Measurements from ENCODE around the gene SLC9B2.

SLC9B2 gene

DNA sequence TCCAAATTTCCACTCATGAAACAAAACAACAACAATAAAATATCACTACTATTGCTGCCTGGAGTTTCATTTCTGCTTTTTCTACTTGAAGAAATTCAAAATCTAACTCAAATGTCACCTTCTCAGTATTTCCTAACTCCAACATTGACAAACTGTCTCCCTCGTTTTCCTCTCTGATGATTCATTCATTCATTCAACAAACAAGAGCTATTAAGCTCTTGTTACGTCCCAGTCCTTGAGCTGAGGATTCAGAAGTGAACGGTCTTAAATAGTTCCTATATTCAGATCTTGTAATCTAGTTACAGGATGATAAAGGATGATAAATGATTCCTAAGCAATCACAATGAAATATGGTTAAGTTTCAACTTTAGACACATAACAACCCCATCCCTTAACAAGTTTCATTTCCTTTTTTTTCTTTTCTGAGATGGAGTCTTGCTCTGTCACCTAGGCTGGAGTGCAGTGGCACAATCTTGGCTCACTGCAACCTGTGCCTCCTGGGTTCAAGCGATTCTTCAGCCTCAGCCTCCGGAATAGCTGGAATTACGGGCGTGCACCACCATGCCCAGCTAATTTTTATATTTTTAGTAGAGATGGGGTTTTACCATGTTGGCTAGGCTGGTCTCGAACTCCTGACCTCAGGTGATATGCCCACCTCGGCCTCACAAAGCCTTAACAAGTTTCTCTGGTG lies 1.7 kb downstream of the SLC9B2 start:
- Histone ChIP-seq H3K79me2 (ENCODE audit: insufficient read depth, low read length) (peaks cover 71% of the 10 kb centered on the region), H3K4me3 (ENCODE audit: low read depth in 1 of 2, low read length in 2 of 2) (peak overlapping the region; percentile 76; a peak in 3 of 4 replicates), H3K4me1 (ENCODE audit: insufficient read depth, low read length) (peaks cover 50% of the 10 kb centered on the region), H3K9ac (ENCODE audit: low read depth, low read length) (peak overlapping the region; percentile 87), H2AFZ (ENCODE audit: low read depth, low read length) (0 out of 2 replicates have a peak overlapping the region, but pooled peaks have one; percentile 6), H3K27ac (ENCODE audit: low read length) (peak overlapping the region; percentile 90), H3K27me3 (ENCODE audit: insufficient read depth, low read length, poor library complexity) (no peaks in the 10 kb centered on the region), H4K20me1 (ENCODE audit: insufficient read depth, low read length) (peaks cover 2% of the 10 kb centered on the region; the same call in 1 of the 2 replicates), H3K36me3 (ENCODE audit: insufficient read depth, low read length) (peaks cover 11% of the 10 kb centered on the region), H3K4me2 (ENCODE audit: insufficient read depth, low read length) (peak overlapping the region; percentile 98), H3K9me3 (ENCODE audit: insufficient read depth, low read length, severe bottlenecking) (no peaks in the 10 kb centered on the region)
- no peak for ATAC-seq (ENCODE audit: insufficient read depth, low read depth)
- TF ChIP-seq, protein P1, sequence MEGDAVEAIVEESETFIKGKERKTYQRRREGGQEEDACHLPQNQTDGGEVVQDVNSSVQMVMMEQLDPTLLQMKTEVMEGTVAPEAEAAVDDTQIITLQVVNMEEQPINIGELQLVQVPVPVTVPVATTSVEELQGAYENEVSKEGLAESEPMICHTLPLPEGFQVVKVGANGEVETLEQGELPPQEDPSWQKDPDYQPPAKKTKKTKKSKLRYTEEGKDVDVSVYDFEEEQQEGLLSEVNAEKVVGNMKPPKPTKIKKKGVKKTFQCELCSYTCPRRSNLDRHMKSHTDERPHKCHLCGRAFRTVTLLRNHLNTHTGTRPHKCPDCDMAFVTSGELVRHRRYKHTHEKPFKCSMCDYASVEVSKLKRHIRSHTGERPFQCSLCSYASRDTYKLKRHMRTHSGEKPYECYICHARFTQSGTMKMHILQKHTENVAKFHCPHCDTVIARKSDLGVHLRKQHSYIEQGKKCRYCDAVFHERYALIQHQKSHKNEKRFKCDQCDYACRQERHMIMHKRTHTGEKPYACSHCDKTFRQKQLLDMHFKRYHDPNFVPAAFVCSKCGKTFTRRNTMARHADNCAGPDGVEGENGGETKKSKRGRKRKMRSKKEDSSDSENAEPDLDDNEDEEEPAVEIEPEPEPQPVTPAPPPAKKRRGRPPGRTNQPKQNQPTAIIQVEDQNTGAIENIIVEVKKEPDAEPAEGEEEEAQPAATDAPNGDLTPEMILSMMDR (IDR thresholded peaks at IDR 0.05; ENCODE audit: borderline replicate concordance, extremely low read depth, low read length, poor library complexity, severe bottlenecking): no peak
- no peak for DNase-seq

DNA sequence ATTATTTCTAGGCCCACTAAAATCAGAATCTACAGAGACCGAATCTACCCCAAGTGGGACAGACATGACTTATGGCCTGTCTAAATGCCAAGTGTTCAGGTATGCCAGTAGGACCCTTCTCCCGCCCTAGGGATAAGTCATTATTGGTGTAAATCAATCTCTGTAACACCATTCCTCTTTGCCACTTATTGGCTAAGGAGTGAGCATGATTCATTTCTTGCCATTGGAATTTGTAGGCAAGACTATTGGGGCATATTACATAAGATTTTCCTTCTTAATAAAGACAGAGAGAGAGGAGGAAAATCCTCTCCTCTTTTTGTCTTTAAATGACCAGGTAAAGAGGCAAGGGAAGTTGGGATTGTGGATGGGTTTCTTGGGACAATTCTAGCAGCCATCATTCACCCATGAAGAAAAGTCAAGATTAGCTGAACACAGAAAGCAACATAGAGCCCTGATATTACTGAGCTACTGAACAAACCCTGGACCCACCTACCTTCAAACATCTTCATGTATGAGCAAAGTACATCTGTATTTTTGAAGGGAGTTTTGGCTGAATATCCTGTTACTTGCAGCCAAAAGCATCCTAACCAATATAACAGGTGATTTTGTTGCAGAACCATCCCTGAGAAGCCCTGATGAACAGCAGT lies 2.6 kb downstream of the SLC9B2 start:
- Histone ChIP-seq H3K4me1 (ENCODE audit: insufficient read depth, low read length) (peaks cover 50% of the 10 kb centered on the region), H3K4me2 (ENCODE audit: insufficient read depth, low read length) (peak overlapping the region; percentile 98), H3K4me3 (ENCODE audit: low read depth in 1 of 2, low read length in 2 of 2) (peak overlapping the region in 1 of 2 experiments; percentile 76; a peak in 2 of 4 replicates), H3K9ac (ENCODE audit: low read depth, low read length) (peak overlapping the region; percentile 87), H3K27me3 (ENCODE audit: insufficient read depth, low read length, poor library complexity) (no peaks in the 10 kb centered on the region), H3K79me2 (ENCODE audit: insufficient read depth, low read length) (peaks cover 80% of the 10 kb centered on the region), H3K36me3 (ENCODE audit: insufficient read depth, low read length) (peaks cover 11% of the 10 kb centered on the region), H3K27ac (ENCODE audit: low read length) (no peak overlapping the region), H2AFZ (ENCODE audit: low read depth, low read length) (no peak overlapping the region), H3K9me3 (ENCODE audit: insufficient read depth, low read length, severe bottlenecking) (no peaks in the 10 kb centered on the region), H4K20me1 (ENCODE audit: insufficient read depth, low read length) (peaks cover 2% of the 10 kb centered on the region; the same call in 1 of the 2 replicates)
- TF ChIP-seq EZH2 (IDR thresholded peaks at IDR 0.05; ENCODE audit: borderline replicate concordance, low read depth, low read length, severe bottlenecking): no peak
- TF ChIP-seq, protein P1 (IDR thresholded peaks at IDR 0.05; ENCODE audit: borderline replicate concordance, extremely low read depth, low read length, poor library complexity, severe bottlenecking): no peak
- ATAC-seq (ENCODE audit: insufficient read depth, low read depth) (no peak), DNase-seq (no peak)

DNA sequence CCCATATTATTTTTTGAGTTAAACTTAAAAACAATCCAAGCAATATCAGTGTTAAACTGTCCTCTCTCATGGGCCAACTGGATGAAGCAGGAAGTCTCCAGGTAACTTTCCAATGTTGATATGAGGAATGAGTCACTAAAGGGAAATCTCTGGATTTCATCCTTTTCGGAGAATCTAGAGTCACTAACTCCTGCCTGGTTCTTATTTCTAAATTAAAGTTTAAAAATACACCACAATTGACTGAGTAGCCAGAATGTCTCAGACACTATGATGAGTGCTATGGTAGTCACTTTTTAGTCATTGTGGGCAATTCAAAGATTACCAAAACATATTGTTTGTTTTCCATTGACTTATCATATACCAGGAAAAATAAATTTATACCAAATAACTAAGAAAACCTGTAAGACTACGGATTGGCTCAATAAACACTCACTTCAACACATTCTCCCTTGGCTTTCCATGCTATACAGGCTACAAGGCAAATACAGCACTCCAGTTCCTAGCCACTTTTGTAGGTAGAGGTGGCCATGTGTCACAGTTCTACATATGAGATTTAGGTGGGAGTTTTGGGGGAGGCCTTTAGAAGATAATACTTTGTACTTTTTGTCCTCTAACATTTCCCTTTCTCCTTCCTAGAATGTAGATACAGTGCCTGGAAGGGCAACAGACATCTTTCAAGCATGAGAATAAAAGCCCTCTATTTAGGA lies 8.6 kb downstream of the SLC9B2 start:
- Histone ChIP-seq H3K4me3 (ENCODE audit: low read depth in 1 of 2, low read length in 2 of 2) (no peak overlapping the region), H3K79me2 (ENCODE audit: insufficient read depth, low read length) (peaks cover 56% of the 10 kb centered on the region), H3K4me2 (ENCODE audit: insufficient read depth, low read length) (no peak overlapping the region), H2AFZ (ENCODE audit: low read depth, low read length) (no peak overlapping the region), H3K9ac (ENCODE audit: low read depth, low read length) (no peak overlapping the region), H4K20me1 (ENCODE audit: insufficient read depth, low read length) (peaks cover 5% of the 10 kb centered on the region; the same call in 1 of the 2 replicates), H3K9me3 (ENCODE audit: insufficient read depth, low read length, severe bottlenecking) (no peaks in the 10 kb centered on the region), H3K36me3 (ENCODE audit: insufficient read depth, low read length) (peaks cover 46% of the 10 kb centered on the region; the same call in 1 of the 2 replicates), H3K27me3 (ENCODE audit: insufficient read depth, low read length, poor library complexity) (no peaks in the 10 kb centered on the region), H3K4me1 (ENCODE audit: insufficient read depth, low read length) (peaks cover 10% of the 10 kb centered on the region; the same call in 1 of the 2 replicates), H3K27ac (ENCODE audit: low read length) (no peak overlapping the region)
- DNase-seq (no peak), ATAC-seq (ENCODE audit: insufficient read depth, low read depth) (no peak)
- no peak for TF ChIP-seq EZH2 (IDR thresholded peaks at IDR 0.05; ENCODE audit: borderline replicate concordance, low read depth, low read length, severe bottlenecking)
- TF ChIP-seq, protein P1 (IDR thresholded peaks at IDR 0.05; ENCODE audit: borderline replicate concordance, extremely low read depth, low read length, poor library complexity, severe bottlenecking): no peak

Data from DND-41 (cell line).